Measurements from ENCODE around the gene CISTR.

GRCh38 chr12:53764615-53765014 is 12.8 kb upstream of the CISTR start:
- TF ChIP-seq ZNF274 (IDR thresholded peaks at IDR 0.05; ENCODE audit: low read depth, low read length): no peak
- TF ChIP-seq YY1 (IDR thresholded peaks at IDR 0.05; ENCODE audit: insufficient read depth, insufficient read length): no peak

All from NT2/D1 (cell line).